H1 (cell line): ENCODE data around the gene BCO2. TPM values are rescaled to one million over a fixed set of nuclear protein-coding genes. Genes with fewer than 3 reads are reported as not detected.

Experiments
- CTCF ChIA-PET: fragments of 300-600 bp; sonication (Branson Sonifier 250); formaldehyde crosslinking; loops from one replicate; lab custom pipeline; 2021; ENCODE audit not compliant: partially characterized antibody; lab: Charles Lee
- POLR2A ChIA-PET: fragments of 300-600 bp; sonication (Branson Sonifier 250); formaldehyde crosslinking; loops from one replicate; lab custom pipeline; 2021; ENCODE audit warnings: inconsistent platforms; ENCODE audit not compliant: partially characterized antibody; lab: Charles Lee
- DNase-seq, 2 experiments: peaks; one replicate each; pipeline versions ENCODE4 v3.0.0 to v3.0.0-alpha.2; 2010 to 2022; ENCODE audit warnings: low spot score in 2 of 2, low read depth in 1 of 2, mixed read lengths in 1 of 2
- FAIRE-seq: peaks from 2 replicates; lab custom pipeline; 2011; peaks lifted over from hg19 to GRCh38; lab: Jason Lieb, UNC
- H2AFZ ChIP-seq: 2 replicates; pipeline ENCODE4 v1.8.1; 2012; ENCODE audit warnings: low read length, inconsistent platforms
- H2AK5ac ChIP-seq: 2 replicates; pipeline ENCODE4 v1.6.1; 2013; ENCODE audit warnings: low read depth, low read length
- H2BK120ac ChIP-seq: replicated peaks from 2 replicates; pipeline ENCODE3; 2013; ENCODE audit warnings: low read depth, low read length, inconsistent platforms
- H2BK12ac ChIP-seq: 2 replicates; pipeline ENCODE4 v1.6.1; 2013; ENCODE audit warnings: low read depth, low read length
- H2BK15ac ChIP-seq: 2 replicates; pipeline ENCODE4 v1.6.1; 2013; ENCODE audit warnings: low read length
- H2BK20ac ChIP-seq: 2 replicates; pipeline ENCODE4 v1.6.1; 2013; ENCODE audit warnings: low read length
- H2BK5ac ChIP-seq: 2 replicates; pipeline ENCODE4 v1.6.1; 2013; ENCODE audit warnings: low read depth, low read length
- H3K14ac ChIP-seq: 2 replicates; pipeline ENCODE4 v1.6.1; 2013; ENCODE audit warnings: inconsistent platforms; ENCODE audit not compliant: insufficient read length
- H3K18ac ChIP-seq: 2 replicates; pipeline ENCODE4 v1.6.1; 2013; ENCODE audit warnings: low read length; ENCODE audit errors: extremely low read depth
- H3K23ac ChIP-seq: 2 replicates; pipeline ENCODE4 v1.6.1; 2013; ENCODE audit warnings: inconsistent platforms; ENCODE audit not compliant: insufficient read length
- H3K23me2 ChIP-seq: 2 replicates; pipeline ENCODE4 v1.6.1; 2013; ENCODE audit warnings: low read depth, low read length
- H3K27ac ChIP-seq: 2 replicates; pipeline ENCODE4 v1.6.1; 2011; ENCODE audit warnings: low read depth, low read length, inconsistent platforms
- H3K27me3 ChIP-seq, 4 experiments: replicated peaks in 1 of 4; 1 replicate in 1 of 4; 2 replicates in 3 of 4; pipeline versions ENCODE4 v1.6.1 to v1.8.1; 2011 to 2013; ENCODE audit warnings: low read length in 3 of 4, mild to moderate bottlenecking in 3 of 4, inconsistent platforms in 2 of 4, mixed read lengths in 2 of 4, moderate library complexity in 1 of 4; ENCODE audit not compliant: control insufficient read depth in 3 of 4, insufficient read depth in 3 of 4; ENCODE audit errors: extremely low read depth in 1 of 4
- H3K36me3 ChIP-seq, 4 experiments: 2 replicates each; pipeline versions ENCODE4 v1.6.1 to v1.8.1; 2011 to 2013; ENCODE audit warnings: mild to moderate bottlenecking in 4 of 4, low read length in 3 of 4, moderate library complexity in 2 of 4, control low read depth in 1 of 4, inconsistent platforms in 1 of 4; ENCODE audit not compliant: insufficient read depth in 4 of 4, control insufficient read depth in 2 of 4
- H3K4ac ChIP-seq: replicated peaks from 2 replicates; pipeline ENCODE3; 2013; ENCODE audit warnings: low read length, low read depth, mixed read lengths, inconsistent platforms; ENCODE audit not compliant: insufficient read length
- H3K4me1 ChIP-seq, 4 experiments: replicated peaks in 1 of 4; 1 replicate in 1 of 4; 2 replicates in 3 of 4; pipeline versions ENCODE4 v1.6.1 to v1.8.1; 2011 to 2013; ENCODE audit warnings: low read length in 3 of 4, inconsistent platforms in 2 of 4, mixed read lengths in 1 of 4; ENCODE audit not compliant: insufficient read depth in 4 of 4, control insufficient read depth in 3 of 4
- H3K4me2 ChIP-seq, 2 experiments: 2 replicates each; pipeline versions ENCODE4 v1.6.1 to v1.8.1; 2011 to 2013; ENCODE audit warnings: low read depth in 2 of 2, low read length in 2 of 2, control low read depth in 1 of 2, inconsistent platforms in 1 of 2, mild to moderate bottlenecking in 1 of 2; ENCODE audit not compliant: insufficient read depth in 1 of 2
- H3K4me3 ChIP-seq, 4 experiments: fragments of 200-600, 300-600 bp in 1 of 4; sonication (generic), shearing (Covaris generic), sonication (Bioruptor Twin) in 1 of 4; 2 replicates each; pipeline versions ENCODE4 v1.5.1 to v1.8.1; 2011 to 2016; ENCODE audit warnings: low read length in 4 of 4, low read depth in 3 of 4, control low read depth in 2 of 4, inconsistent platforms in 2 of 4, mild to moderate bottlenecking in 2 of 4, mixed read lengths in 1 of 4, moderate library complexity in 1 of 4; ENCODE audit not compliant: insufficient read depth in 2 of 4; ENCODE audit errors: extremely low read depth in 1 of 4
- H3K56ac ChIP-seq: replicated peaks from 2 replicates; pipeline ENCODE3; 2013; ENCODE audit warnings: low read depth, mild to moderate bottlenecking, mixed read lengths, low read length, inconsistent platforms; ENCODE audit not compliant: insufficient read length
- H3K79me1 ChIP-seq: 2 replicates; pipeline ENCODE4 v1.6.1; 2013; ENCODE audit warnings: low read depth, low read length, control low read depth
- H3K79me2 ChIP-seq, 2 experiments: 2 replicates each; pipeline versions ENCODE4 v1.6.1 to v1.8.1; 2012 to 2013; ENCODE audit warnings: low read length in 2 of 2, mild to moderate bottlenecking in 2 of 2, inconsistent platforms in 1 of 2; ENCODE audit not compliant: insufficient read depth in 2 of 2, control insufficient read depth in 1 of 2
- H3K9ac ChIP-seq, 4 experiments: replicated peaks in 1 of 4; 1 replicate in 1 of 4; 2 replicates in 3 of 4; pipeline versions ENCODE4 v1.6.1 to v1.8.1; 2011 to 2013; ENCODE audit warnings: low read depth in 3 of 4, low read length in 3 of 4, control low read depth in 2 of 4, mild to moderate bottlenecking in 2 of 4, moderate library complexity in 2 of 4, inconsistent platforms in 1 of 4; ENCODE audit errors: extremely low read depth in 1 of 4
- H3K9me3 ChIP-seq, 2 experiments: 2 replicates each; pipeline versions ENCODE4 v1.6.1 to v1.8.1; 2012 to 2013; ENCODE audit warnings: mild to moderate bottlenecking in 2 of 2, moderate library complexity in 2 of 2, control low read depth in 1 of 2, inconsistent platforms in 1 of 2, low read depth in 1 of 2, low read length in 1 of 2, mixed read lengths in 1 of 2; ENCODE audit not compliant: insufficient read depth in 2 of 2
- H4K20me1 ChIP-seq, 2 experiments: replicated peaks in 1 of 2; 2 replicates each; pipeline versions ENCODE3 to v1.8.1; 2011 to 2013; ENCODE audit warnings: inconsistent platforms in 2 of 2, low read length in 2 of 2, mild to moderate bottlenecking in 1 of 2; ENCODE audit not compliant: insufficient read depth in 2 of 2, control insufficient read depth in 1 of 2
- H4K5ac ChIP-seq: 2 replicates; pipeline ENCODE4 v1.6.1; 2013; ENCODE audit warnings: low read length, low read depth, mixed read lengths, inconsistent platforms; ENCODE audit not compliant: insufficient read length
- H4K8ac ChIP-seq: 2 replicates; pipeline ENCODE4 v1.8.0; 2013; ENCODE audit warnings: mild to moderate bottlenecking, moderate library complexity, low read length, inconsistent platforms; ENCODE audit not compliant: insufficient read depth; ENCODE audit errors: extremely low read depth
- H4K91ac ChIP-seq: replicated peaks from 2 replicates; pipeline ENCODE3; 2013; ENCODE audit warnings: low read length, mixed read lengths, inconsistent platforms; ENCODE audit not compliant: insufficient read length
- ATF2 ChIP-seq: IDR thresholded peaks from 2 replicates; pipeline ENCODE4 v1.6.1; 2012; ENCODE audit warnings: low read length, inconsistent platforms
- CHD2 ChIP-seq: IDR thresholded peaks from 2 replicates; pipeline ENCODE4 v1.6.1; 2012; ENCODE audit warnings: low read length, improper control_type of control experiment
- POLR2A ChIP-seq, 2 experiments: IDR thresholded peaks; 1 replicate in 1 of 2; 2 replicates in 1 of 2; pipeline ENCODE4 v1.6.1; 2011; ENCODE audit warnings: low read depth in 2 of 2, low read length in 2 of 2, mild to moderate bottlenecking in 2 of 2; ENCODE audit errors: control extremely low read depth in 1 of 2
- RNF2 ChIP-seq: fragments of 200-900, 300-1000 bp; sonication (generic); IDR thresholded peaks from 2 replicates; pipeline ENCODE4 v1.7.1; 2016; ENCODE audit warnings: borderline replicate concordance, low read depth, mild to moderate bottlenecking, antibody characterized with exemption, low read length; ENCODE audit not compliant: poor library complexity, severe bottlenecking; ENCODE audit errors: missing control alignments
- SAP30 ChIP-seq: fragments of 300-600 bp; sonication (generic); IDR thresholded peaks from 2 replicates; pipeline ENCODE4 v1.7.1; 2012; ENCODE audit warnings: low read length, moderate library complexity, mild to moderate bottlenecking, inconsistent platforms; ENCODE audit not compliant: insufficient read depth, insufficient replicate concordance
- SIN3A ChIP-seq, 2 experiments: IDR thresholded peaks in 1 of 2; conservative IDR thresholded peaks in 1 of 2; 2 replicates each; pipeline ENCODE4 v1.6.1; 2011 to 2012; ENCODE audit warnings: low read length in 2 of 2, improper control_type of control experiment in 1 of 2, low read depth in 1 of 2, mild to moderate bottlenecking in 1 of 2
- SP4 ChIP-seq: IDR thresholded peaks from 2 replicates; pipeline ENCODE4 v1.6.1; 2012; ENCODE audit warnings: low read length, inconsistent platforms
- WGBS, 2 experiments: shearing (Covaris generic) in 1 of 2; methylation state at CpG; one replicate each; pipeline versions ENCODE4 v1.1.6 to v1.1.7; 2013 to 2015; ENCODE audit warnings: low lambda C conversion rate in 2 of 2, mixed read lengths in 2 of 2, inconsistent platforms in 1 of 2, low coverage in 1 of 2, missing lambda C conversion rate in 1 of 2; ENCODE audit not compliant: insufficient replicate concordance in 2 of 2, insufficient coverage in 1 of 2, insufficient read length in 1 of 2; ENCODE audit errors: extremely low coverage in 1 of 2, missing lambda C conversion rate in 1 of 2; 5-methylcytosine and 5-hydroxymethylcytosine counted together
- polyA plus RNA-seq, 7 experiments: library from polyadenylated mRNA; depleted of rRNA in 3 of 7; stranded (reverse) in 5 of 7; unstranded in 2 of 7; fragments of >200 nt in 5 of 7; fragments of 200-250 nt in 2 of 7; gene quantifications; 1 replicate in 5 of 7; 2 replicates in 1 of 7; 4 replicates in 1 of 7; pipeline versions ENCODE4 v1.2.1 to v1.2.3, GENCODE V29; 2011 to 2013; ENCODE audit warnings: missing spikeins in 2 of 7, mixed read lengths in 2 of 7
- total RNA-seq: library from RNA; stranded (reverse); fragmentation: NEBNext Ultra II Directional; extraction: Animal tissue kit (Norgen Biotek cat#: 25700); gene quantifications from 2 replicates; pipeline ENCODE4 v1.2.1, GENCODE V29; 2021
- TF ChIP-seq, protein P1 (sequence below): IDR thresholded peaks from 2 replicates; pipeline ENCODE4 v1.6.1; 2012; ENCODE audit warnings: inconsistent platforms

BCO2 gene
- total and polyA plus RNA-seq, 2 of the 8 experiments (the other 6 are each of a cell fraction or from before 2014, with no cell fraction given), result 0.42 to 0.82 TPM

DNA sequence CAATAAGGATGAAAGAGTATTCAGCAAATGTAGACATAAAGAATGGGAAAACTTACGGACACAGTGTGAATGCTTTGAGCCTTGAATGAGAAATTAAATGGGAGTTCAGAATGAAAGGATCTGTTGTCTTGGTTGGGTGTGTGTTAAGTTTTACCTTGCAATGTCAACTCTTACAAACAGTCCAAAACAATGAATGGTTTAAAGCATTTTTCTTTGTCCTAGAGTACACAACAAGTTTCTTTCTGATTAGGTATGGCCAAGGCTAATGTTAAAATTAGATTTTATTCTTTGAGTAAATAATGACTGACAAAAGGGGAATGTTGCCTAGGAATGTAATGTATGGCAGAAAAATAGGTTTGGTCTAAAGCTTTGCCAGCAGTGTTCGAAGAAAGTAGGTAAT is 53.4 kb downstream of the BCO2 start:
- Histone ChIP-seq H2BK15ac (no peak overlapping the region), H3K4ac (no peak overlapping the region), H2BK12ac (no peak overlapping the region), H2BK120ac (no peak overlapping the region), H4K5ac (no peak overlapping the region), H3K4me2 (no peak overlapping the region), H3K36me3 (peaks cover 0 to 33% (median 9%) of the 10 kb centered on the region in 4 experiments; a peak in 5 of 8 replicates), H2BK20ac (no peak overlapping the region), H2BK5ac (no peak overlapping the region), H3K79me1 (no peaks in the 10 kb centered on the region; the same call in 1 of the 2 replicates), H3K56ac (no peak overlapping the region), H3K27ac (no peak overlapping the region), H3K4me1 (no peaks in the 10 kb centered on the region; a peak in 1 of 7 replicates), H3K9ac (no peak overlapping the region), H3K27me3 (0 out of 7 replicates have a peak, but pooled peaks cover 0 to 2% (median 0%) of the 10 kb centered on the region in 4 experiments), H3K9me3 (no peaks in the 10 kb centered on the region), H3K4me3 (no peak overlapping the region), H3K23me2 (peaks cover 8% of the 10 kb centered on the region), H4K8ac (no peak overlapping the region), H3K79me2 (peaks cover 0 to 22% of the 10 kb centered on the region in 2 experiments; a peak in 2 of 4 replicates), H2AK5ac (no peak overlapping the region)
- DNase-seq (no peak), FAIRE-seq (no peak)
- CTCF ChIA-PET, result interaction anchor here (0.9 to 2.3 kb wide), 2 partner anchors 45 to 292 kb away, joined by 3 to 5 read pairs; no protein-coding TSS in a partner anchor
- 94% methylated on average over 2 of the region's 2 CpGs; no CpG with 5 or more reads in 1 of the 2 experiments for WGBS, 2 experiments
- POLR2A ChIA-PET, result no interaction called here
- TF ChIP-seq, protein P1, sequence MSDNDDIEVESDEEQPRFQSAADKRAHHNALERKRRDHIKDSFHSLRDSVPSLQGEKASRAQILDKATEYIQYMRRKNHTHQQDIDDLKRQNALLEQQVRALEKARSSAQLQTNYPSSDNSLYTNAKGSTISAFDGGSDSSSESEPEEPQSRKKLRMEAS, result no peak
- TF ChIP-seq SP4, result no peak
- TF ChIP-seq POLR2A (IDR thresholded peaks at IDR 0.05; ENCODE audit: control extremely low read depth in 1 of 2, low read depth in 2 of 2, low read length in 2 of 2), result no peak
- TF ChIP-seq RNF2, result no peak
- TF ChIP-seq SAP30, result no peak
- no peak for TF ChIP-seq SIN3A (conservative IDR thresholded peaks at IDR 0.05 in 1 of 2, IDR thresholded peaks at IDR 0.05 in 1 of 2; ENCODE audit: low read depth in 1 of 2, low read length in 2 of 2)
- no peak for TF ChIP-seq ATF2
- no peak for TF ChIP-seq CHD2
- TF ChIP-seq, all 59 proteins: peak for 0
- H3K14ac ChIP-seq, result no peak overlapping the region
- H3K23ac ChIP-seq, result no peak overlapping the region
- no peaks in the 10 kb centered on the region for H4K20me1 ChIP-seq
- H4K91ac ChIP-seq, result no peak overlapping the region
- no peak overlapping the region for H2AFZ ChIP-seq
- H3K18ac ChIP-seq, result no peak overlapping the region
